ENCODE measurements around the gene VANGL1. TPM values are rescaled to one million over a fixed set of nuclear protein-coding genes. Genes with fewer than 3 reads are reported as not detected.
A peak's percentile ranks its signal among the peaks of the same experiment; 100 is the strongest.

Gene VANGL1
- total and polyA plus RNA-seq, 2 of the 13 experiments (the other 11 are each of a cell fraction or from before 2014, with no cell fraction given), result 5.3 to 9.4 TPM

DNA sequence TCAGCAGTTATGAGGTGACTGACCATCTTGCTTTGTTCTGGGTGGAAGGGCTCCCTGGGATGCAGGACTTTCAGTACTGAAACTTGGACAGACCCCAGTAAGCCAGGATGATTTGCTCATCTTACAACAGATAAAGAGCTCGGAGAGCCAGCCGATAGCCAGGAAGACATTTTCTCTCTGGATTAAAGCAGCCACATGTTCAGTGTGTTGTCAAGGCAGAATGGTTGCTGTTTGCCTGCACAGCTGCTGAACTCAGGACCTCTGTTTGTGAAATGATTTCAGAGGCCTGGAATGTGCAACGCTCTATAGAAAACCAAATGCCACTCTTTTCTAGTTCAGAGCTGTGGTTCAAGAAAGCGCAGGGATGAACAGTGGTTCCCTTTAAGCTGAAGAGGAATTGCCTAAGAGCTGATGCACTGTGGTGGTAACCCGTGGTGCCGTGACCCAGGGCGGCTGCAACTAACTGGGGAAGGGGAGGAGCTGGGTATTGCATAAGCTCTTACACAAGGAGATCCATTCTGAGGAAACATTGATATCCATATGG, 86.0 kb downstream of the VANGL1 start:
- DNase-seq (ENCODE audit: low spot score) (peak; percentile 89), ATAC-seq (peak; percentile 94), FAIRE-seq (peak; percentile 92)
- in situ Hi-C loops (cut with HindIII; ENCODE audit: extremely low pct_ligation_motif_present, low pct_unique_long_range_greater_than_20kb), result no loop called here
- 4% methylated on average over 5 of the region's 7 CpGs for WGBS (ENCODE audit: low lambda C conversion rate)
- Histone ChIP-seq H3K36me3 (replicated peaks in 1 of 2; ENCODE audit: control insufficient read depth in 1 of 2, insufficient read depth in 2 of 2, low read length in 2 of 2) (no peaks in the 10 kb centered on the region), H3K79me2 (ENCODE audit: insufficient read depth, low read length) (no peaks in the 10 kb centered on the region), H3K4me2 (ENCODE audit: low read depth, low read length) (peak overlapping the region; percentile 69), H3K27ac (ENCODE audit: extremely low read length, insufficient read depth, low read length) (peak overlapping the region; percentile 54), H2AFZ (ENCODE audit: low read length) (peak overlapping the region; percentile 73), H3K4me3 (replicated peaks in 1 of 3; ENCODE audit: insufficient read depth in 1 of 3, low read depth in 2 of 3, low read length in 3 of 3) (peak overlapping the region in 1 of 3 experiments; percentile 26; a peak in 1 of 6 replicates), H3K9ac (ENCODE audit: insufficient read depth, low read depth, low read length) (0 out of 2 replicates have a peak overlapping the region, but pooled peaks have one; percentile 29), H4K20me1 (ENCODE audit: insufficient read depth, low read length) (no peaks in the 10 kb centered on the region), H3K9me3 (ENCODE audit: low read length) (no peaks in the 10 kb centered on the region), H3K4me1 (ENCODE audit: insufficient read depth, low read length) (peaks cover 52% of the 10 kb centered on the region), H3K27me3 (ENCODE audit: control insufficient read depth in 1 of 2, insufficient read depth in 2 of 2, low read length in 2 of 2) (no peaks in the 10 kb centered on the region)
- no TSS peak for BruUV-seq (replicated peaks)
- POLR2A ChIA-PET, result interaction anchor here (1.1 kb wide), 1 partner anchor 17 kb away, joined by 4 read pairs; no protein-coding TSS in a partner anchor
- CTCF ChIA-PET (ENCODE audit: low intra/inter-chr PET ratio, low total read pairs), result no interaction called here
- intact Hi-C loops (cut with micrococcal nuclease; ENCODE audit: unreplicated experiment), result no loop called here
- TF ChIP-seq RFX3 (CRISPR knock-in tag; IDR thresholded peaks at IDR 0.05) (no peak), YY1 (IDR thresholded peaks at IDR 0.05; ENCODE audit: insufficient read depth, insufficient replicate concordance, low read depth, low read length) (no peak), ZNF891 (CRISPR knock-in tag; IDR thresholded peaks at IDR 0.05) (no peak), ZNF501 (CRISPR knock-in tag; IDR thresholded peaks at IDR 0.05) (no peak), ZNF207 (IDR thresholded peaks at IDR 0.05; ENCODE audit: borderline replicate concordance) (no peak), ZSCAN21 (CRISPR knock-in tag; IDR thresholded peaks at IDR 0.05; ENCODE audit: borderline replicate concordance) (no peak), ESRRA (CRISPR knock-in tag; IDR thresholded peaks at IDR 0.05; ENCODE audit: low read depth) (no peak), HDAC2 (CRISPR knock-in tag; IDR thresholded peaks at IDR 0.05) (0 out of 2 replicates have a peak, but pooled peaks have one; percentile 18), POLR2A (IDR thresholded peaks at IDR 0.05; ENCODE audit: insufficient read depth in 1 of 2, low read depth in 2 of 2, low read length in 2 of 2) (peak in 1 of 2 experiments; percentile 19; a peak in 1 of 4 replicates), ZNF101 (CRISPR knock-in tag; IDR thresholded peaks at IDR 0.05; ENCODE audit: borderline replicate concordance, low read depth) (no peak), NFATC3 (CRISPR knock-in tag; IDR thresholded peaks at IDR 0.05) (no peak), ZNF326 (CRISPR knock-in tag; IDR thresholded peaks at IDR 0.05; ENCODE audit: borderline replicate concordance) (no peak), SOX6 (IDR thresholded peaks at IDR 0.05) (no peak), SOX6 (CRISPR knock-in tag; IDR thresholded peaks at IDR 0.05) (peak; percentile 43; the same call in 1 of the 2 replicates), RFXAP (CRISPR knock-in tag; IDR thresholded peaks at IDR 0.05; ENCODE audit: borderline replicate concordance) (no peak)
- TF ChIP-seq, protein P1, sequence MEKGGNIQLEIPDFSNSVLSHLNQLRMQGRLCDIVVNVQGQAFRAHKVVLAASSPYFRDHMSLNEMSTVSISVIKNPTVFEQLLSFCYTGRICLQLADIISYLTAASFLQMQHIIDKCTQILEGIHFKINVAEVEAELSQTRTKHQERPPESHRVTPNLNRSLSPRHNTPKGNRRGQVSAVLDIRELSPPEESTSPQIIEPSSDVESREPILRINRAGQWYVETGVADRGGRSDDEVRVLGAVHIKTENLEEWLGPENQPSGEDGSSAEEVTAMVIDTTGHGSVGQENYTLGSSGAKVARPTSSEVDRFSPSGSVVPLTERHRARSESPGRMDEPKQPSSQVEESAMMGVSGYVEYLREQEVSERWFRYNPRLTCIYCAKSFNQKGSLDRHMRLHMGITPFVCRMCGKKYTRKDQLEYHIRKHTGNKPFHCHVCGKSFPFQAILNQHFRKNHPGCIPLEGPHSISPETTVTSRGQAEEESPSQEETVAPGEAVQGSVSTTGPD (CRISPR knock-in tag; IDR thresholded peaks at IDR 0.05), result no peak
- TF ChIP-seq, protein P2, sequence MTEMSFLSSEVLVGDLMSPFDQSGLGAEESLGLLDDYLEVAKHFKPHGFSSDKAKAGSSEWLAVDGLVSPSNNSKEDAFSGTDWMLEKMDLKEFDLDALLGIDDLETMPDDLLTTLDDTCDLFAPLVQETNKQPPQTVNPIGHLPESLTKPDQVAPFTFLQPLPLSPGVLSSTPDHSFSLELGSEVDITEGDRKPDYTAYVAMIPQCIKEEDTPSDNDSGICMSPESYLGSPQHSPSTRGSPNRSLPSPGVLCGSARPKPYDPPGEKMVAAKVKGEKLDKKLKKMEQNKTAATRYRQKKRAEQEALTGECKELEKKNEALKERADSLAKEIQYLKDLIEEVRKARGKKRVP (CRISPR knock-in tag; IDR thresholded peaks at IDR 0.05), result peak in 1 of 2 experiments; percentile 83; a peak in 2 of 4 replicates
- TF ChIP-seq, protein P3, sequence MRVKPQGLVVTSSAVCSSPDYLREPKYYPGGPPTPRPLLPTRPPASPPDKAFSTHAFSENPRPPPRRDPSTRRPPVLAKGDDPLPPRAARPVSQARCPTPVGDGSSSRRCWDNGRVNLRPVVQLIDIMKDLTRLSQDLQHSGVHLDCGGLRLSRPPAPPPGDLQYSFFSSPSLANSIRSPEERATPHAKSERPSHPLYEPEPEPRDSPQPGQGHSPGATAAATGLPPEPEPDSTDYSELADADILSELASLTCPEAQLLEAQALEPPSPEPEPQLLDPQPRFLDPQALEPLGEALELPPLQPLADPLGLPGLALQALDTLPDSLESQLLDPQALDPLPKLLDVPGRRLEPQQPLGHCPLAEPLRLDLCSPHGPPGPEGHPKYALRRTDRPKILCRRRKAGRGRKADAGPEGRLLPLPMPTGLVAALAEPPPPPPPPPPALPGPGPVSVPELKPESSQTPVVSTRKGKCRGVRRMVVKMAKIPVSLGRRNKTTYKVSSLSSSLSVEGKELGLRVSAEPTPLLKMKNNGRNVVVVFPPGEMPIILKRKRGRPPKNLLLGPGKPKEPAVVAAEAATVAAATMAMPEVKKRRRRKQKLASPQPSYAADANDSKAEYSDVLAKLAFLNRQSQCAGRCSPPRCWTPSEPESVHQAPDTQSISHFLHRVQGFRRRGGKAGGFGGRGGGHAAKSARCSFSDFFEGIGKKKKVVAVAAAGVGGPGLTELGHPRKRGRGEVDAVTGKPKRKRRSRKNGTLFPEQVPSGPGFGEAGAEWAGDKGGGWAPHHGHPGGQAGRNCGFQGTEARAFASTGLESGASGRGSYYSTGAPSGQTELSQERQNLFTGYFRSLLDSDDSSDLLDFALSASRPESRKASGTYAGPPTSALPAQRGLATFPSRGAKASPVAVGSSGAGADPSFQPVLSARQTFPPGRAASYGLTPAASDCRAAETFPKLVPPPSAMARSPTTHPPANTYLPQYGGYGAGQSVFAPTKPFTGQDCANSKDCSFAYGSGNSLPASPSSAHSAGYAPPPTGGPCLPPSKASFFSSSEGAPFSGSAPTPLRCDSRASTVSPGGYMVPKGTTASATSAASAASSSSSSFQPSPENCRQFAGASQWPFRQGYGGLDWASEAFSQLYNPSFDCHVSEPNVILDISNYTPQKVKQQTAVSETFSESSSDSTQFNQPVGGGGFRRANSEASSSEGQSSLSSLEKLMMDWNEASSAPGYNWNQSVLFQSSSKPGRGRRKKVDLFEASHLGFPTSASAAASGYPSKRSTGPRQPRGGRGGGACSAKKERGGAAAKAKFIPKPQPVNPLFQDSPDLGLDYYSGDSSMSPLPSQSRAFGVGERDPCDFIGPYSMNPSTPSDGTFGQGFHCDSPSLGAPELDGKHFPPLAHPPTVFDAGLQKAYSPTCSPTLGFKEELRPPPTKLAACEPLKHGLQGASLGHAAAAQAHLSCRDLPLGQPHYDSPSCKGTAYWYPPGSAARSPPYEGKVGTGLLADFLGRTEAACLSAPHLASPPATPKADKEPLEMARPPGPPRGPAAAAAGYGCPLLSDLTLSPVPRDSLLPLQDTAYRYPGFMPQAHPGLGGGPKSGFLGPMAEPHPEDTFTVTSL (CRISPR knock-in tag; IDR thresholded peaks at IDR 0.05; ENCODE audit: borderline replicate concordance), result no peak
